HEK293 (cell line): ENCODE measurements around the gene EPHB3.

Experiments used
- KLF16 ChIP-seq: fragments of 450-650 bp; formaldehyde crosslinking; IDR thresholded peaks from 2 replicates; pipeline ENCODE4 v1.5.1; 2017; ENCODE audit warnings: missing biosample characterization, missing genetic modification characterization
- ZIC2 ChIP-seq: fragments of 450-650 bp; formaldehyde crosslinking; IDR thresholded peaks from 2 replicates; pipeline ENCODE4 v1.5.1; 2016; ENCODE audit warnings: missing biosample characterization, missing genetic modification characterization
- ZNF510 ChIP-seq: fragments of 450-650 bp; formaldehyde crosslinking; IDR thresholded peaks from 2 replicates; pipeline ENCODE4 v1.5.1; 2018; ENCODE audit warnings: mild to moderate bottlenecking, missing genetic modification characterization, missing biosample characterization; ENCODE audit not compliant: insufficient replicate concordance
- TF ChIP-seq, protein P1 (sequence below): fragments of 450-650 bp; formaldehyde crosslinking; IDR thresholded peaks from 2 replicates; pipeline ENCODE4 v1.5.1; 2016; ENCODE audit warnings: missing biosample characterization, missing genetic modification characterization
- TF ChIP-seq, protein P2 (sequence below): fragments of 450-650 bp; formaldehyde crosslinking; IDR thresholded peaks from 2 replicates; pipeline ENCODE4 v1.5.1; 2016; ENCODE audit warnings: missing biosample characterization, missing genetic modification characterization
- TF ChIP-seq, protein P3 (sequence below): fragments of 450-650 bp; formaldehyde crosslinking; IDR thresholded peaks from 2 replicates; pipeline ENCODE4 v1.5.1; 2016; ENCODE audit warnings: missing biosample characterization, missing genetic modification characterization
- TF ChIP-seq, protein P4 (sequence below): fragments of 450-650 bp; formaldehyde crosslinking; IDR thresholded peaks from 2 replicates; pipeline ENCODE4 v1.5.1; 2016; ENCODE audit warnings: missing biosample characterization, missing genetic modification characterization

DNA sequence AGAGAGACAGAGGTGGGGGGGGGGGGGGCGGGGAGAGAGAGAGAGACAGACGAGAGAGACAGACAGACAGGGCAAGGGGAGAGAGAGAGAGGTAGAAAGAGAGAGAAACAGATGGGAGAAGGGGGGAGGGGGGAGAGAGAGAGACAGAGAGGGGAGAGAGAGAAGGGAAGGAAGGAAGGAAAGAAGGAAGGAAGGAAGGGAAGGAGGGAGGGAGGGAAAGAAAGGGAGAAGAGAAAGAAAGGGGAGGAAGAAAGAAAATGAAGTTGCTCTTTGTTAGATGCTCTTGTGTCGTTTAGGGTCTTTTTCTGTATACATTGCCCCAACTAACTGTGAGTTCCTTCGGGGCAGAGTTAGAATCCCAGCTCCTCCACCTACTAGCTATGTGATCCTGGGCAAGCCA is 19.0 kb upstream of the EPHB3 start:
- TF ChIP-seq, protein P1, sequence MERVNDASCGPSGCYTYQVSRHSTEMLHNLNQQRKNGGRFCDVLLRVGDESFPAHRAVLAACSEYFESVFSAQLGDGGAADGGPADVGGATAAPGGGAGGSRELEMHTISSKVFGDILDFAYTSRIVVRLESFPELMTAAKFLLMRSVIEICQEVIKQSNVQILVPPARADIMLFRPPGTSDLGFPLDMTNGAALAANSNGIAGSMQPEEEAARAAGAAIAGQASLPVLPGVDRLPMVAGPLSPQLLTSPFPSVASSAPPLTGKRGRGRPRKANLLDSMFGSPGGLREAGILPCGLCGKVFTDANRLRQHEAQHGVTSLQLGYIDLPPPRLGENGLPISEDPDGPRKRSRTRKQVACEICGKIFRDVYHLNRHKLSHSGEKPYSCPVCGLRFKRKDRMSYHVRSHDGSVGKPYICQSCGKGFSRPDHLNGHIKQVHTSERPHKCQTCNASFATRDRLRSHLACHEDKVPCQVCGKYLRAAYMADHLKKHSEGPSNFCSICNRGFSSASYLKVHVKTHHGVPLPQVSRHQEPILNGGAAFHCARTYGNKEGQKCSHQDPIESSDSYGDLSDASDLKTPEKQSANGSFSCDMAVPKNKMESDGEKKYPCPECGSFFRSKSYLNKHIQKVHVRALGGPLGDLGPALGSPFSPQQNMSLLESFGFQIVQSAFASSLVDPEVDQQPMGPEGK (tag by site-specific recombination) = no peak
- TF ChIP-seq, protein P2, sequence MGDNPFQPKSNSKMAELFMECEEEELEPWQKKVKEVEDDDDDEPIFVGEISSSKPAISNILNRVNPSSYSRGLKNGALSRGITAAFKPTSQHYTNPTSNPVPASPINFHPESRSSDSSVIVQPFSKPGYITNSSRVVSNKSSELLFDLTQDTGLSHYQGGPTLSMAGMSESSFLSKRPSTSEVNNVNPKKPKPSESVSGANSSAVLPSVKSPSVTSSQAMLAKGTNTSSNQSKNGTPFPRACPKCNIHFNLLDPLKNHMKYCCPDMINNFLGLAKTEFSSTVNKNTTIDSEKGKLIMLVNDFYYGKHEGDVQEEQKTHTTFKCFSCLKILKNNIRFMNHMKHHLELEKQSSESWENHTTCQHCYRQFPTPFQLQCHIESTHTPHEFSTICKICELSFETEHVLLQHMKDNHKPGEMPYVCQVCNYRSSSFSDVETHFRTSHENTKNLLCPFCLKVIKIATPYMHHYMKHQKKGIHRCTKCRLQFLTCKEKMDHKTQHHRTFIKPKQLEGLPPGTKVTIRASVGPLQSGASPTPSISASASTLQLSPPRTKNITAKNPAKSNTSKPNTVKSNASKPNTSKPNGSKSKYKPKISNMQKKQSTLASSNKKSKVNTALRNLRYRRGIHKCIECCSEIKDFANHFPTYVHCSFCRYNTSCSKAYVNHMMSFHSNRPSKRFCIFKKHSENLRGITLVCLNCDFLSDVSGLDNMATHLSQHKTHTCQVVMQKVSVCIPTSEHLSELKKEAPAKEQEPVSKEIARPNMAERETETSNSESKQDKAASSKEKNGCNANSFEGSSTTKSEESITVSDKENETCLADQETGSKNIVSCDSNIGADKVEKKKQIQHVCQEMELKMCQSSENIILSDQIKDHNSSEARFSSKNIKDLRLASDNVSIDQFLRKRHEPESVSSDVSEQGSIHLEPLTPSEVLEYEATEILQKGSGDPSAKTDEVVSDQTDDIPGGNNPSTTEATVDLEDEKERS (tag by site-specific recombination) = no peak
- TF ChIP-seq ZIC2 (tag by site-specific recombination) (no peak), ZNF510 (tag by site-specific recombination) (no peak), KLF16 (tag by site-specific recombination) (no peak)
- TF ChIP-seq, protein P3, sequence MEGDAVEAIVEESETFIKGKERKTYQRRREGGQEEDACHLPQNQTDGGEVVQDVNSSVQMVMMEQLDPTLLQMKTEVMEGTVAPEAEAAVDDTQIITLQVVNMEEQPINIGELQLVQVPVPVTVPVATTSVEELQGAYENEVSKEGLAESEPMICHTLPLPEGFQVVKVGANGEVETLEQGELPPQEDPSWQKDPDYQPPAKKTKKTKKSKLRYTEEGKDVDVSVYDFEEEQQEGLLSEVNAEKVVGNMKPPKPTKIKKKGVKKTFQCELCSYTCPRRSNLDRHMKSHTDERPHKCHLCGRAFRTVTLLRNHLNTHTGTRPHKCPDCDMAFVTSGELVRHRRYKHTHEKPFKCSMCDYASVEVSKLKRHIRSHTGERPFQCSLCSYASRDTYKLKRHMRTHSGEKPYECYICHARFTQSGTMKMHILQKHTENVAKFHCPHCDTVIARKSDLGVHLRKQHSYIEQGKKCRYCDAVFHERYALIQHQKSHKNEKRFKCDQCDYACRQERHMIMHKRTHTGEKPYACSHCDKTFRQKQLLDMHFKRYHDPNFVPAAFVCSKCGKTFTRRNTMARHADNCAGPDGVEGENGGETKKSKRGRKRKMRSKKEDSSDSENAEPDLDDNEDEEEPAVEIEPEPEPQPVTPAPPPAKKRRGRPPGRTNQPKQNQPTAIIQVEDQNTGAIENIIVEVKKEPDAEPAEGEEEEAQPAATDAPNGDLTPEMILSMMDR (tag by site-specific recombination) = no peak
- TF ChIP-seq, protein P4, sequence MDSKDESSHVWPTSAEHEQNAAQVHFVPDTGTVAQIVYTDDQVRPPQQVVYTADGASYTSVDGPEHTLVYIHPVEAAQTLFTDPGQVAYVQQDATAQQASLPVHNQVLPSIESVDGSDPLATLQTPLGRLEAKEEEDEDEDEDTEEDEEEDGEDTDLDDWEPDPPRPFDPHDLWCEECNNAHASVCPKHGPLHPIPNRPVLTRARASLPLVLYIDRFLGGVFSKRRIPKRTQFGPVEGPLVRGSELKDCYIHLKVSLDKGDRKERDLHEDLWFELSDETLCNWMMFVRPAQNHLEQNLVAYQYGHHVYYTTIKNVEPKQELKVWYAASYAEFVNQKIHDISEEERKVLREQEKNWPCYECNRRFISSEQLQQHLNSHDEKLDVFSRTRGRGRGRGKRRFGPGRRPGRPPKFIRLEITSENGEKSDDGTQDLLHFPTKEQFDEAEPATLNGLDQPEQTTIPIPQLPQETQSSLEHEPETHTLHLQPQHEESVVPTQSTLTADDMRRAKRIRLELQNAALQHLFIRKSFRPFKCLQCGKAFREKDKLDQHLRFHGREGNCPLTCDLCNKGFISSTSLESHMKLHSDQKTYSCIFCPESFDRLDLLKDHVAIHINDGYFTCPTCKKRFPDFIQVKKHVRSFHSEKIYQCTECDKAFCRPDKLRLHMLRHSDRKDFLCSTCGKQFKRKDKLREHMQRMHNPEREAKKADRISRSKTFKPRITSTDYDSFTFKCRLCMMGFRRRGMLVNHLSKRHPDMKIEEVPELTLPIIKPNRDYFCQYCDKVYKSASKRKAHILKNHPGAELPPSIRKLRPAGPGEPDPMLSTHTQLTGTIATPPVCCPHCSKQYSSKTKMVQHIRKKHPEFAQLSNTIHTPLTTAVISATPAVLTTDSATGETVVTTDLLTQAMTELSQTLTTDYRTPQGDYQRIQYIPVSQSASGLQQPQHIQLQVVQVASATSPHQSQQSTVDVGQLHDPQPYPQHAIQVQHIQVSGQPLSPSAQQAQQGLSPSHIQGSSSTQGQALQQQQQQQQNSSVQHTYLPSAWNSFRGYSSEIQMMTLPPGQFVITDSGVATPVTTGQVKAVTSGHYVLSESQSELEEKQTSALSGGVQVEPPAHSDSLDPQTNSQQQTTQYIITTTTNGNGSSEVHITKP (tag by site-specific recombination) = no peak
